HG03097 (cell line): Measurements from ENCODE around the gene JUND.
"Not testable (repeated sequence)": the region's sequence is repeated elsewhere in the genome, so short reads cannot be mapped to it uniquely, and the experiment has no call there.

Source experiments
- ATAC-seq: cut with Tn5 transposase; IDR thresholded peaks from one replicate; pipeline ENCODE4 v1.9.1; 2021; ENCODE audit not compliant: unreplicated experiment, low FRiP score

JUND gene

DNA sequence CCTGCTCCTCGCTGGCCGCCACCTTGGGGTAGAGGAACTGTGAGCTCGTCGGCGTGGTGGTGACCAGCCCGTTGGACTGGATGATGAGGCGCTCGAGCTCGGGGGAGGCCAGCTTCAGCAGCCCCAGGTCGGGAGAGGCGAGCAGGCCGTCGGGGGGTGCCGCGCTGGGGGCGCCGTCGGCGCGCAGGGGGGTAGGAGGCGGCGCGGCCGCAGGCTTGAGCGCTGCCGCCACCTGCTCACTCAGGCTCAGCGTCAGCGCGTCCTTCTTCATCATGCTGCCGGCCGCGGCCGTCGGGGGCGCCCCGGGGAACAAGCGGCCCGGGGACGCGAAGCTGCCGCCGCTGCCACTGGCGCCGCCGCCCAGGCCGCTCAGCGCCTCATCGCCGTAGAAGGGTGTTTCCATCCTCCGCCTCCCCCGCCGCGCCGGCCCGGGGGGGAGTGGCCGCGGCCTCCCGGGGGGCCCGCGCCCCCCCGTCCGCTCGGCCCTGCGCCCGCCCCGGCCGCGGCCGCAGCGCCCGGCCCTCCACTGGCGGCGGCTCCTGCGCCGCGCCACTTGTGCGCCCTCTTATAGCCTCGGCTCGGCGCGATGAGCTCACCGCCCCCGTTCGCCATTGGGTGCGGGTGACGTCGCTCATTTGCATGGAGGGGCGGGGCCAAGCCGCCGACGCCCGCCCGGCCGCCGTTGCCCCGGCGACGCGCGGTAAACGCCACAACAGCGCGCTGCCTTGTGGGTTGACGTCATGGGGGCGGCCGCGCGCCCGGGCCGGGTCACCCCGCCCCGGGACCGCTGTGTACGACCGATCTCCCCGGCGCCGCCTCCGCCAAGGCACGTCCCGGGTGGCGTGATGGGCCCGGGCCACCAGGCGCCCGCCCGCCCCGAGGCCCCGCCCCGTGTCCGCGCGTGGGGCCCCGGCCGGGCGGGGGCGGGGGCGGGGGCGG is at the start of gene JUND:
Gene JUND, minus strand, starts transcription at position 541 of the 939 bp plus-strand sequence. Its CDS starts 138 bp downstream, at position 403.
- ATAC-seq, result peak; percentile 67

DNA sequence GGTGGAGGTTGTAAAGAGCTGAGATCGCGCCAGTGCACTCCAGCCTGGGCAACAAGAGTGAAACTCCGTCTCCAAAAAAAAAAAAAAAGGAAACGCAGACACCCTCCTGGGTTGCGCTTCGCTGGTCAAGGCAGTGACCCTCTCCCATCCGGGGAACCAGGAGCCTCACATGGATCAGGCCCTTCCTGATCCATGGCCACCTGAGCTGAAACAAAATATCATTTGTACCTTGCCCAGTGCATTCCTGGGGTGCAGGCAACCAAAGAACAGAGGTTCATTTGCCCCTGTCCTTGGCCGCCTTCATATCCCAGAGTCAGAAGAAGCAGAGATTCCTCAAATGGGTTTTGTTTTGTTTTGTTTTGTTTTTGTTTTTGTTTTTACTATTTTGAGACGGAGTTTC is 49.4 kb upstream of the JUND start:
- no peak for ATAC-seq

GRCh38 chr19:18329035-18329376 is 47.6 kb upstream of the JUND start:
- ATAC-seq, result no peak

- ATAC-seq, result peak; percentile 80
These were observed 47.1 kb upstream of the JUND start for GRCh38 chr19:18328340-18329034.

DNA sequence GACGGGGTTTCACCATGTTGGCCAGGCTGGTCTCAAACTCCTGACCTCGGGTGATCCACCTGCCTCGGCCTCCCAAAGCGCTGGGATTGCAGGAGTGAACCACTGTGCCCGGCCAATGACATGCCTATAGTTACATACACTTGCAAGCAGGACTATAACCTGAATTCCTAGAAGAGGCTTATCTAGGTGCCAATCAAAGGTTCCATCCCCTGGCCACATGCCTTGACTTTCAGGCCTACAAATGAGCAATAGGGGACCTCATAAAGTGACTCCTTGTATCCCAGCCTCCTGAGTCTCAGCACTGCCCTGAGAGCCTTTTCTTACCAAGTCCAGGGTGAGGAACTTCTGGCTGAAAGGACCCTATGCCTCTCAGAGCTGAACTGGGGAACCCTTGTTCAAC is 45.4 kb upstream of the JUND start:
- no peak for ATAC-seq

DNA sequence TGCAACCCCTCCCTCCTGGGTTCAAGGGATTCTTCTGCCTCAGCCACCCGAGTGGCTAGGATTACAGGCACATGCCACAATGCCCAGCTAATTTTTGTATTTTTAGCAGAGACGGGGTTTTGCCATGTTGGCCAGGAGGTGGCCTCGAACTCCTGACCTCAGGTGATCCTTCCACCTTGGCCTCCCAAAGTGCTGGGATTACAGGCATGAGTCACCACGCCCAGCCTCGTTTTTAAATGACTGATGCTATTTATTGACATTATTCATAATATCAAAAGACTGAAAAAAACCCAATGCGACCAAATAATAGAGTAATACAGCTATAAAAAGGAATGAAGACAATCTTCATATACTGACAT is 42.9 kb upstream of the JUND start:
- not testable (repeated sequence) for ATAC-seq

- ATAC-seq, result peak; percentile 90
These were observed 41.5 kb upstream of the JUND start, which contains the start of gene LSM4 for GRCh38 chr19:18322759-18323460. Gene LSM4 (minus strand): TSS chr19:18323076. CDS start chr19:18323020, 56 bp downstream.

- no peak for ATAC-seq
These were observed 40.9 kb upstream of the JUND start for GRCh38 chr19:18322318-18322758.

- no peak for ATAC-seq
These were observed 40.3 kb upstream of the JUND start for GRCh38 chr19:18321734-18322102.

GRCh38 chr19:18320865-18321733 is 39.7 kb upstream of the JUND start:
- no peak for ATAC-seq

DNA sequence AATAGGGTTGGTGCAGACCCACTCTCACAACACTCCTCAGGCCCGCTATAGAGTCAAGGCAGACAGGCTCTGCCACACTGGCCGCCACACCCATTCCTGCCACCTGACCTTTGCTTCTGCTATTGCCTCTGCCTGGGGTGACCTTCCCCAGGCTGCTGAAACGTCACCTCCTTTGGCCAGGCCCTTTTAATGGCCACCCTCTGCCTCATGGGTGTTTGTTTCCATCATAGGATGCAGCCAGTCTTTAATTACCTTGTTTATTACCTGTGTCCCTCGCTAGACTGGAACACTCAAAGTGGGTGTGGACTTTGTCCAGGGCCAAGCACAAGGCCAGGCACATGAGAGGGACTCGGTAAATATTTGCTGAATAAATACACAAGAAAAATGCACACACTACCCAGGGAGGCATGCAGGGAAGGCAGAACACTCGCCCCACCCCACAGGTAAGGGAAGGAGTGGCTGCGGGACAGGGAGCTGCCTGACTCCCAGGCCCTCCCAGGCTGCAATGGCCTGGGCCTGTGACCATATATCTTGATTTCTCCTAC is 38.2 kb upstream of the JUND start:
- ATAC-seq, result no peak

GRCh38 chr19:18317961-18318800 is 36.8 kb upstream of the JUND start:
- no peak for ATAC-seq

- ATAC-seq, result no peak
These were observed 32.0 kb upstream of the JUND start for GRCh38 chr19:18313398-18313797.

DNA sequence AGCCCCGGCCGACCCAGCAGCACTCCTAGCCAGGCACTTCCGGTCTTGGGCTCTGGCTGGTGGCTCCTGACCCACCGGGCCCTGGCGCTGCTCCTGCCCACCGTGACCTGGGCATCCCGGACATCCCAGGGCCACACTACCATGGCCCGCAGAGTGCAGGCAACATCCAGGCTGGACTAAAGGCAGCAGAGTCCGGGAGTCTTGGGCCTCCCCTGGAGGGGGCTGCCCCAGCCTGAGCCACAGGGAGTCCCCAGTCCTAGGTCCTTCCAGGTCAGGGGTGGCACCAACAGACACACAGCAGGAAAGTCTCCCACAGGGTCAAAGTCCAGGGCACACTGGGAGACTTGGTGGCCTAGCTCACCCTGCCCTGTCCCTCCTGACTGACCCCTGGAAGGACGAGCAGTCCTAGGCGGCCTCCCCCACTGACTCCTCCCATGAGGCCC is 30.7 kb upstream of the JUND start:
- ATAC-seq, result no peak

GRCh38 chr19:18311502-18312091 is 30.2 kb upstream of the JUND start:
- no peak for ATAC-seq

GRCh38 chr19:18310966-18311365 is 29.5 kb upstream of the JUND start:
- no peak for ATAC-seq

DNA sequence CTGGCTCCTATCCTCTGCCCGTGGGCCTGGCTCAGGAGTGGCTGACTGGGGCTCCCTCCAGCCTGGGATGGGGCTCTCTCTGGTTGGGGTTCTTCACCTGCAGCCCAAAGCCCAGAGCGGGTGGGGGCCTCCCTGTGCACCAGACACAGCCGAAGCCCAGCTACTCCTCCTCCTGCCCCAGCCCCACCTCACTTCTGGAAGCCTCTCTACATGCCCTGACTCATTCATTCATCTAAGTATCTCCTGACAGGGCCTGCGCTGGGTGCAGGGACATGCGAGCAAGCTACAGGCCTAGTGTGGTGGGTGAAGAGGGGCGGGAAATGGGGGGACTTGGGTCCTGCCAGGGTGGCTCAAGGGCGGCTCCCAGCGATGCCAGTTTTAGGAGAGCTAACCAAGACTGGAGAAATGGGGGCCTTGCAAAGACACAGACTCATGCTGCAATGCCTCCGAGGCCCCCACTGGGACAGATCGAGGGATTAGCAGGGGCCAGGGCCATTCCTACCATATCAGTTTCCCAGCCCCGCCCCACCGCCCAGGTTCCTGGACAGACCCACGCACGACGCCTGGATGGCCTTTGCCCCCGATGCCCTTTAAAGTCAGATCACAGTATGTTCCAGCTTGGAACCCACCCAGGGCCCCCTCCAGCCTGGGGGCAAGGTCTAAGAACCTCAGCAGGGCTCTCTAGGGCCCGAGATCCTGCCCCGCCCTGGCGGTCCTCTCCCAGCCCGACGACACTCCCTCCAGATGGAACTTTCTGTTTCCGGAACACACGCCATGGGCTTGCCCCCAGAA is 28.9 kb upstream of the JUND start:
- no peak for ATAC-seq

DNA sequence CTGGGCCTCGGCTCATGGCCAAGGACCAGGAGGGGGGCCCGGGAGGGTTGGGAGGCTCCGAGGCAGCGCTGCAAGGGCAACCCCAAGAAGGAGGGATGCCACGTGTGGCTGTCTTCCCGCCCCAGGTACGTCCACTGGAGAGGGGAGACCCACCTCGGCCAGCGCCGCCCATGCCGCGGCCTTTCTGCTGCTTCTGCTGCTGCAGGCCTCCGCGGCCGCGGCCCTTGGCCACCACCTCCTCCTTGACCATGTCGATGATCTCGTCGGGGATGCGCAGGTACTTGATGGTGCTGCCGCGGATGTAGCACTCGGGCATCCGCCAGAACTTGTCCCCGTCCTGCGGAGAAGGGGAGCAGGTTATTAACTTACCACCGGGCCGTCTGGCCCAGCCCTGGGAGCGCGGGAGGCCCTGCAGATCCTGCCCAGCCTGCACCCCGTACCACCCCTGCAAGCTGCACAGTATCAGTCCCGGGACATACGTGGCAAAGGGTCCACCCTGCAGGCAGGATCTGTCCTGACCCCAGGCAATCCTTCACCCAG is 28.2 kb upstream of the JUND start:
- no peak for ATAC-seq
